Pericardium fibroblast (primary cell): ENCODE results near the gene OR4Q3. TPM values are rescaled to one million over a fixed set of nuclear protein-coding genes. Genes with fewer than 3 reads are reported as not detected.

Experiments
- total RNA-seq: library from RNA; depleted of rRNA; stranded (reverse); fragments of >200 nt; gene quantifications from 2 replicates; pipeline ENCODE4 v1.2.3, GENCODE V29; 2015

Gene OR4Q3
- not detected in 2 replicates for total RNA-seq

DNA sequence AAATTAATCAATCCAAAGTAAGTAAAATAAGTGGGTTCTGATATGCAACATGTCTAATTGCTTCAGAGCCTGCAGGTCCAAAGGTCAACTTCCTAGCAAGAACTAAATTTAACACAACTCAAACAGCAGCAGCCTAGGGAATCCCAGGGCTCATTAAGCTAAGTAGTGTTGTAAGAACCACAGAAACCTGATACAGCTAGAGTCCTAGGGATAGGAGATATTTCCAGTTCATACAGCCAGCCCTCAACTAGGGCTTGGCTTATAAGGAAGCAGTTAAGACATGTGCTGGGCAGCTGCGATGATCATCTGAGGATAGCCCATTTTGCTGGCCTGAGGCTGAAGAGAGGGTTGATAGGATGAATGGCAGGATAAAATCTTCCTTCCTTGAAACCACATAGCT, at the start of gene OR4Q3:
Gene OR4Q3 (plus strand): TSS at position 316 of the 400 bp plus-strand sequence.

DNA sequence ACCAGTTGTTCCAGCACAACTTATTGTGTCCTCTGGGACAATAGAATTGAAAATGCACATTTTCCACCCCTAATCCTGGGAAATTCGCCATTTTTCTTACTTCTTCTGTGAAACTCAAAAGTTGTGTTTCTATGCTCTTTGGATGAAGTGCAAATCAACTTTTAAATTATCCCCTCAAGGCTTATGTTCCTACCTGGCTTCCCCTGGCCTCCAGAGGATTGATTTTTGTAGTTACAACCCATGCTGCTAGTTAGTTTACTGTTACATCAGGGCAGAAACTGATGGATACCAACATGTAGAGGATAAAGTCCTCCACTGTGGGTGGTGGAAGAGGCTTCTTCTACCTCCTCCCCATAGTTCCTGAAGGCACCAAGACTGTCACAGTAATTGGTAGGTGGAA, 29.8 kb downstream of the OR4Q3 start, which contains the start of gene OR4M1:
Gene OR4M1 (plus strand): TSS at position 301 of the 400 bp plus-strand sequence. CDS start 6,819 bp downstream, outside the sequence.

Other genes with a start within 250 kb of the OR4Q3 start
- not detected in 2 replicates for gene OR11H2, start 29.7 kb upstream of the OR4Q3 start, total RNA-seq
- gene OR4M1, start 29.9 kb downstream of the OR4Q3 start, total RNA-seq = not detected in 2 replicates
- not detected in 2 replicates for gene OR4N2, start 60.2 kb downstream of the OR4Q3 start, total RNA-seq
- gene OR4K2, start 131.6 kb downstream of the OR4Q3 start, total RNA-seq = not detected in 2 replicates
- gene OR4K5, start 177.0 kb downstream of the OR4Q3 start, total RNA-seq = not detected in 2 replicates
- not detected in 2 replicates for gene OR4K1, start 187.3 kb downstream of the OR4Q3 start, total RNA-seq
- not detected in 2 replicates for gene OR4K15, start 232.0 kb downstream of the OR4Q3 start, total RNA-seq